ENCODE results near the gene HEXIM1.

The HEXIM1 gene

GRCh38 chr17:45130681-45131615 lies 17.3 kb upstream of the HEXIM1 start:
- Histone ChIP-seq H3K27ac (ENCODE audit: low read depth, low read length, severe bottlenecking) (no peak overlapping the region), H3K4me1 (ENCODE audit: control insufficient read depth, insufficient read depth, low read length, poor library complexity, severe bottlenecking) (peaks cover 37% of the 10 kb centered on the region), H3K4me3 (ENCODE audit: extremely low read depth, insufficient read depth, low read length, poor library complexity, severe bottlenecking) (peak overlapping the region; percentile 67), H3K9me3 (ENCODE audit: control insufficient read depth, low read length) (no peaks in the 10 kb centered on the region), H3K36me3 (ENCODE audit: control insufficient read depth, insufficient read depth, low read length) (no peaks in the 10 kb centered on the region)
- WGBS, 2 experiments (ENCODE audit: insufficient coverage in 2 of 2): 94% methylated on average over 12 to 17 of the region's 17 CpGs

GRCh38 chr17:45131616-45132319 lies 16.5 kb upstream of the HEXIM1 start:
- peak overlapping the region; percentile 49 for H3K27ac ChIP-seq (ENCODE audit: low read depth, low read length, severe bottlenecking)
- H3K4me3 ChIP-seq (ENCODE audit: extremely low read depth, insufficient read depth, low read length, poor library complexity, severe bottlenecking): peak overlapping the region; percentile 67
- 8 to 19% methylated on average over 25 to 40 of the region's 46 CpGs for WGBS, 2 experiments (ENCODE audit: insufficient coverage in 2 of 2)
- peaks cover 33% of the 10 kb centered on the region for H3K4me1 ChIP-seq (ENCODE audit: control insufficient read depth, insufficient read depth, low read length, poor library complexity, severe bottlenecking)
- no peaks in the 10 kb centered on the region for H3K36me3 ChIP-seq (ENCODE audit: control insufficient read depth, insufficient read depth, low read length)
- no peaks in the 10 kb centered on the region for H3K9me3 ChIP-seq (ENCODE audit: control insufficient read depth, low read length)

DNA sequence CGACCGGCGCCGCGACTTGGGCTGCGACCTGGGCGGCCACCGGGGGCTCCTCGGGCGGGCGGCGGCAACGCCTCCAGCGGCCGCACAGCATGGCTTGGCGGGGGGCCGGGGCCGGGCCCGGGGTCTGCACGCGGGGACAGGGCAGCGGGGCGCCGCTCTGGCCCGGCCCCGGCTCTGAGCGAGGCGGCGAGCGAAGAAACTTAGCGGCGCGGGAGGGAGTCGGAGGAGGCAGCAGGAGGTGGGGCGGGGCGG lies 16.0 kb upstream of the HEXIM1 start, which contains the start of gene PLCD3:
Gene PLCD3 (minus strand): TSS at position 196 of the 252 bp plus-strand sequence. CDS start 105 bp downstream, at position 91.
- H3K36me3 ChIP-seq (ENCODE audit: control insufficient read depth, insufficient read depth, low read length): no peaks in the 10 kb centered on the region
- peak within 1 kb of the TSS; percentile 85 for H3K27ac ChIP-seq (ENCODE audit: low read depth, low read length, severe bottlenecking)
- no peaks in the 10 kb centered on the region for H3K9me3 ChIP-seq (ENCODE audit: control insufficient read depth, low read length)
- 0% methylated on average over 15 to 17 of the region's 36 CpGs for WGBS, 2 experiments (ENCODE audit: insufficient coverage in 2 of 2)
- peak within 1 kb of the TSS; percentile 67 for H3K4me3 ChIP-seq (ENCODE audit: extremely low read depth, insufficient read depth, low read length, poor library complexity, severe bottlenecking)
- peaks cover 28% of the 10 kb centered on the region for H3K4me1 ChIP-seq (ENCODE audit: control insufficient read depth, insufficient read depth, low read length, poor library complexity, severe bottlenecking)

GRCh38 chr17:45132572-45133463 lies 15.5 kb upstream of the HEXIM1 start:
- Histone ChIP-seq H3K4me3 (ENCODE audit: extremely low read depth, insufficient read depth, low read length, poor library complexity, severe bottlenecking) (peak overlapping the region; percentile 67), H3K27ac (ENCODE audit: low read depth, low read length, severe bottlenecking) (peak overlapping the region; percentile 85), H3K9me3 (ENCODE audit: control insufficient read depth, low read length) (no peaks in the 10 kb centered on the region), H3K4me1 (ENCODE audit: control insufficient read depth, insufficient read depth, low read length, poor library complexity, severe bottlenecking) (peaks cover 23% of the 10 kb centered on the region), H3K36me3 (ENCODE audit: control insufficient read depth, insufficient read depth, low read length) (no peaks in the 10 kb centered on the region)
- WGBS, 2 experiments (ENCODE audit: insufficient coverage in 2 of 2): 2 to 3% methylated on average over 42 to 63 of the region's 71 CpGs

GRCh38 chr17:45135192-45135977 lies 12.9 kb upstream of the HEXIM1 start, which contains the start of gene ACBD4:
ACBD4 (plus strand) TSS chr17:45135687; CDS start chr17:45136145, 458 bp downstream.
- no peaks in the 10 kb centered on the region for H3K9me3 ChIP-seq (ENCODE audit: control insufficient read depth, low read length)
- H3K36me3 ChIP-seq (ENCODE audit: control insufficient read depth, insufficient read depth, low read length): no peaks in the 10 kb centered on the region
- WGBS, 2 experiments (ENCODE audit: insufficient coverage in 2 of 2): 27 to 28% methylated on average over 33 to 38 of the region's 40 CpGs
- peak within 1 kb of the TSS; percentile 28 for H3K4me3 ChIP-seq (ENCODE audit: extremely low read depth, insufficient read depth, low read length, poor library complexity, severe bottlenecking)
- H3K27ac ChIP-seq (ENCODE audit: low read depth, low read length, severe bottlenecking): no peak within 1 kb of the TSS
- peaks cover 9% of the 10 kb centered on the region for H3K4me1 ChIP-seq (ENCODE audit: control insufficient read depth, insufficient read depth, low read length, poor library complexity, severe bottlenecking)

DNA sequence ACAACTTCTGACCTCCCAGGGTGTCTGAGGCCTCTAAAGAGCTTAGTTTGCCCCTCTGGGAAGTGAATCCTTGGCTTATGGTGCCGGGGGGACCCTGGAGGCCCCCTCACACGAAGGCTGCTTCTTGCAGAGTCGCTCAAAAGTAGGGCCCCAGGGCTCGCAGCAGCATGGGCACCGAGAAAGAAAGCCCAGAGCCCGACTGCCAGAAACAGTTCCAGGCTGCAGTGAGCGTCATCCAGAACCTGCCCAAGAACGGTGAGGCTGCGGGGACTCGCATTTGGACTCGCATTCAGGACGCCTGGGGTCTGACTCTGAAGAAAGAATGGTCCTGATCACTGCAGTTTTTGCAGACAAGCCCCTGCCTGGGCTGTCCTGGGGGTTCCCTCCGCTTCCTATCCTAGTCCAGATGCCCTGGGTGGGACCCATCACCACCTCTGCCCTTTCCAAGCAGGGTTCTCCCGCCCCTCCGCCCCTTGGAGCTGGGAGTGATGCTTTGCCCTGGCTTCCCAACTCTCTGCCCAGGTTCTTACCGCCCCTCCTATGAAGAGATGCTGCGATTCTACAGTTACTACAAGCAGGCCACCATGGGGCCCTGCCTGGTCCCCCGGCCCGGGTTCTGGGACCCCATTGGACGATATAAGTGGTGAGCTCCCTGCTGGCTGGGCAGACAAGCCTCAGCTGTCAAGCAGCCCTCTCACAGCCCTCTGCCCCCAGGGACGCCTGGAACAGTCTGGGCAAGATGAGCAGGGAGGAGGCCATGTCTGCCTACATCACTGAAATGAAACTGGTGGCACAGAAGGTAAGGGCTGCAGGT lies 12.1 kb upstream of the HEXIM1 start:
- Histone ChIP-seq H3K27ac (ENCODE audit: low read depth, low read length, severe bottlenecking) (no peak overlapping the region), H3K4me3 (ENCODE audit: extremely low read depth, insufficient read depth, low read length, poor library complexity, severe bottlenecking) (peak overlapping the region; percentile 28), H3K9me3 (ENCODE audit: control insufficient read depth, low read length) (no peaks in the 10 kb centered on the region), H3K36me3 (ENCODE audit: control insufficient read depth, insufficient read depth, low read length) (no peaks in the 10 kb centered on the region), H3K4me1 (ENCODE audit: control insufficient read depth, insufficient read depth, low read length, poor library complexity, severe bottlenecking) (peaks cover under 1% of the 10 kb centered on the region)
- WGBS, 2 experiments (ENCODE audit: insufficient coverage in 2 of 2): 91 to 95% methylated on average over 19 to 21 of the region's 21 CpGs

- 94% methylated on average over 7 to 9 of the region's 12 CpGs for WGBS, 2 experiments (ENCODE audit: insufficient coverage in 2 of 2)
- H3K36me3 ChIP-seq (ENCODE audit: control insufficient read depth, insufficient read depth, low read length): no peaks in the 10 kb centered on the region
- H3K4me3 ChIP-seq (ENCODE audit: extremely low read depth, insufficient read depth, low read length, poor library complexity, severe bottlenecking): no peak overlapping the region
- no peak overlapping the region for H3K27ac ChIP-seq (ENCODE audit: low read depth, low read length, severe bottlenecking)
- no peaks in the 10 kb centered on the region for H3K4me1 ChIP-seq (ENCODE audit: control insufficient read depth, insufficient read depth, low read length, poor library complexity, severe bottlenecking)
- no peaks in the 10 kb centered on the region for H3K9me3 ChIP-seq (ENCODE audit: control insufficient read depth, low read length)
Measured at GRCh38 chr17:45136846-45137560, 11.3 kb upstream of the HEXIM1 start.

GRCh38 chr17:45137561-45138305 lies 10.5 kb upstream of the HEXIM1 start:
- Histone ChIP-seq H3K4me1 (ENCODE audit: control insufficient read depth, insufficient read depth, low read length, poor library complexity, severe bottlenecking) (no peaks in the 10 kb centered on the region), H3K36me3 (ENCODE audit: control insufficient read depth, insufficient read depth, low read length) (no peaks in the 10 kb centered on the region), H3K4me3 (ENCODE audit: extremely low read depth, insufficient read depth, low read length, poor library complexity, severe bottlenecking) (no peak overlapping the region), H3K9me3 (ENCODE audit: control insufficient read depth, low read length) (no peaks in the 10 kb centered on the region), H3K27ac (ENCODE audit: low read depth, low read length, severe bottlenecking) (no peak overlapping the region)
- WGBS, 2 experiments (ENCODE audit: insufficient coverage in 2 of 2): 81 to 92% methylated on average over 7 to 11 of the region's 11 CpGs

All from mesodermal cell (in vitro differentiated cells).